CD4-positive, alpha-beta T cell treated with Interleukin-10 for 1 hour (primary cell): ENCODE measurements around the gene CCDC122.
A peak's percentile ranks its signal among the peaks of the same experiment; 100 is the strongest.
"Not testable (repeated sequence)": the region's sequence is repeated elsewhere in the genome, so short reads cannot be mapped to it uniquely, and the experiment has no call there.

Experiments
- DNase-seq: peaks from one replicate; pipeline ENCODE4 v3.0.0-alpha.2; 2020

Gene CCDC122

DNA sequence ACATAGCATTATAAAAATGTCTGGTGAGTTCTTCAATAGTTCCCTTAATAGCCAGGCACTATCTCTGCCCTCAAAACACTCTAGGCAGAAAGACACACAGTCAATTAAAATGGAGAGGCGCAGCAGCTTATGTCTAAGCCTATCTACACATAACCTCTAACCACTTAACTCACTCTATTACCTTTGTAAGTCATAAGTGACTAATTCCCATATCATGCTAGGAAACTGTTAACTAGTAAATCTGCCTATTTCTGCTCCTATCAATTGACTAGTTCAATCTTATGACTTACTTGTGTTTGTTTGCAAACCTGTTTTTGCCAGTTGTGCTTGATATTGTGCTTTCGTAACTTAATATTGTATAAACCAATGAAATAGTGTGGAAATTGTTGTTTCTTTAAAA lies 3.2 kb downstream of the CCDC122 start:
- DNase-seq = no peak

DNA sequence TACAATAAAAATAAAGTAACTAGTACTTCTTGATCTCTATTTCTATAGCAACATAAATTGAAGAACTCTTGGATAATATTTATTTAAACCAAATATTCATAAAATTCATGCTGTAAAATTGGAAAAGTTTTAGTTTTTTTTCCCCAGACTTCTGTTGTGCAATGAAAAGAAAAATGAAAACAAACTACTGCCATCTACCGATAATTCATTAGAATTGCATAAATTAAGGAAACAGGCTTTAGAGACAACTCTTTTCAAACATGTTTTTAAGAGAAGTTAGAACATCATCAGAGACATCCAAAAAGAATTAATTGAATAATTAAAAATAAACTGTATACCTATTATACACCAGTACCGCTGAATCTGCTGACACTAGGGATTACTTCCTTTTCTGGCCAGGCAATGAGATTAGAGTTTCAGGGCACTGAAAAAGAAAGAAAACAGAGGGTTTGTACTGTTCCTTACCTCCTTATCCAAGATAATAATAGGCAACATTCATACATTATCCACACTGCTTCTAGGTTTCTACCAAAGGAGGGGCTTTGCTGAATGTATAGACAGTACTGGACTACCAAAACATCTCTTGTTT lies 4.9 kb downstream of the CCDC122 start:
- DNase-seq = no peak

DNA sequence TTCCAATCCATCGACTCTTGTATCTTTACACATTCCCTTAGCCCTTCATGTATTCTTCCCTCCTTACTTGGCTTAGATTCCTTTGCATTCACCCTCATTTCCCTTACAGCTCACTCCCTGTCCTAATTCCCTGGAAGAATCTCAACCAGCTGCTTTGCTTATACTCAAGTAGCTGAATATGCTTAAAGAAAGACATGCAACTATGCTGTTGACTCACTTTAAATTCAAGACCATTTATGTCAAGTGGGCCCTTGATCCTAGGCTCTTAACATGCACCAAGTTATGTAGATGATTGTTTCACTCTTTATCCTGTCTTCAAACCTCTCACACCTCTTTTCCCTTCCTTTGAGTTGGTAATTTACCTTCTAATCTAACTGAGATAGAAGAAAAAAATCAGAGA lies 7.4 kb downstream of the CCDC122 start:
- DNase-seq = no peak

DNA sequence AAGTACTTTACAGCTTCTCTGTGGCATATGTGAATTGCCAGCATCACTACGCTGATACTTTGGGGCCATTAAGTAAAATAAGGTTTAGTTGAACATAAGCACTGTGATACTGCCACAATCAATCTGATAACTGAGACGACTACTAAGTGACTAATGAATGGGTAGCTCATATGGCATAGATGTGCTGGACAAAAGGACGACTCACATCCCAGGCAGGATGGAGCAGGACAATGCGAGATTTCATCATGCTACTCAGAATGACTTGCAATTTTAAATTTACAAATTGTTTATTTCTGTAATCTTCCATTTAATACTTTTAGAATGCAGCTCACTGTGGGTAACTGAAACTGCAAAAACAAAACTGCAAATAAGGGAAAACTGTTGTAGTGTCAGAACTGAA lies 13.6 kb downstream of the CCDC122 start:
- DNase-seq = no peak

DNA sequence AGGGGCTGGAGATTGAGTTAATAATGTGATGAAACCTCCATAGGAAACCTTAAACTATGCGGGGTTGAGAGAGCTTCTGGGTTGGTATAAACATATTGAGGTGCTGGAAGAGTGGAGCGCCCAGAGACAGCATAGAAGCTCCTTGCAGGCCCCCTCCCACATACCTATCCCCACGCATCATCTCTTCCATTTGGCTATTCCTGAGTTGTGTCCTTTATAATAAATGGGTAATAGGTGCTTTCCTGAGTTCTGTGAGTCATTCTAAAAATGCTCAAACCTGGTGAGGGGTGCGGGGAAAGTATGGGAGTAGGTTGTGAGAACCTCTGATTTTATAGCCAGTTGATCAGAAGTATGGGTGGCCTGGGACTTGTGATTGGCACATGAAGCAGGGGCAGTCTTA lies 14.6 kb downstream of the CCDC122 start:
- no peak for DNase-seq

DNA sequence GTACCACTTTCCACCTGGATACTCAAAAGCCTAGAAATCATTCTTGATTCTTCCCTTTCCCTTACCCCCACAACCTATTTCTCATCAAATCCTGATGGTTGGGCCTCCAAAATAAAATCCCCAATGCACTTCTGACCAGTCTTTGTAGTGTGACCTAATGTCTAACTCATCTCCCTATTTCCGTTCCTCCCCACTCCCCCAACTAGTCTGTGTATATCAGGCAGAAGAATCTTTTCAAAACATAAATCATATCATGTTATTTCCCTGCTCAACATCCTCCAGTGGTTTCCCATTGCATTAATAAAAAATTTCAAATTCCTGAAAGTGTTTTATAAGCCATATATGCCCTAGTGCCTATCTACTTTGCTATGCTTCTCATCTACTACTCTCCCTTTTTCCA lies 17.7 kb downstream of the CCDC122 start:
- DNase-seq = no peak

DNA sequence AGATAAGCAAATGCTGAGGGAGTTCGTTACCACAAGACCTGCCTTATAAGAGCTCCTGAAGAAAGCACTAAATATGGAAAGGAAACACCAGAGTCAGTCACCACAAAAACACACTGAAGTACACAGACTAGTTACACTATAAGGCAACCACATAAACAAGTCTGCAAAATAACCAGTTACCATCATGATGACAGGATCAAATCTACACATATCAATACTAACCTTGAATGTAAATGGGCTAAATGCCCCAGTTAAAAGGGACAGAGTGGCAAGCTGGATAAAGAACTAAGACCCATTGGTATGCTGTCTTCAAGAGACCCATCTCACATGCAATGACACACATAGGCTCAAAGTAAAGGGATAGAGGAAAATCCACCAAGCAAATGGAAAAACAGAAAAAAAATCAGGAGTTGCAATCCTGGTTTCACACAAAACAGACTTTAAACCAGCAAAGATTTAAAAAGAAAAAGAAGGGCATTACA lies 26.6 kb downstream of the CCDC122 start:
- no peak for DNase-seq

DNA sequence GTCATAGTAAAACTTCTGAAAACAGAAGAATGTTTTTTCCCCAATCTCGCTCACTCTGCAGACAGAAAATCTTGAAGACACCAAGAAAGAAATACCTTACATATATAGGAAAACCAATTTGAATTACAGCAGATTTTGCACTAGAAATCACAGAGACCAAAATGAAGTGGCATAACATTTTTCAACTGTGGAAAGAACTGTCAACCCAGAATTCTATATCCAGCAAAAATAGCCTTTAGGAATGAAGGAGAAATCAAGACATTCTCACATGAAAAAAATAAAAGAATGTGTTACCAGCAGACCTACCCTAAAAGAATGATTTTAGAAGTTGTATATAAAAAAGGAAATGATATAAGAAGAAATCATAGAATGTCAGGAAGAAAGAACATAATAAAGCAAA lies 28.7 kb downstream of the CCDC122 start:
- DNase-seq = no peak

DNA sequence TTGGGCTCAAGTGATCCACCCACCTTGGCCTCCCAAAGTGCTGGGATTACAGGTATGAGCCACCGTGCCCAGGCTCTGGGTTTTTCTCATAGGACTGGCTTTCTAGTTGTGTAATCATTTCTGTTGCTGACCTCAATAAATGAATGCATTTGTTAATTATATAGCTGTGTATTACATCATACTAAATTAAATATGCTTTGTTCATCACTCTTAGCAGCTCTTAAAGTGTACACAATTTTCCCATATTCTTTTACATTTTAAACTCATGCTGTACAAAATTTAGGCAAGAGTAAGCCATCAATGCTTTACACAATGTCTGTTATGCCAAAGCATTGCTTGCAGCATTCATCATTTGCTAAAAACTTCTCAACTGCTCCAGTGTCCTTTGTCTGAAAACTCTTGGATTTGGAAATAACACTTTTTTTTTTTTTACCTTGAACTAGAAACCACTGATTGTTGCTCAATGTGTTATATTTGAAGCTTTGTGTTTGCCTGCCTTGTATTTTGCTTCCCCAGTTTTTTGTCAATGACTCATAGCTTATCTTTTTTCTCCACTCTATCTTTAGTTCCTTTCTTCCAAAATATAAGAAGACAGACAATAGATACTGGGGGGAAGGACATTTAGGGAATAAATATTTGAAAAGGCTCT lies 31.4 kb downstream of the CCDC122 start:
- DNase-seq = no peak

DNA sequence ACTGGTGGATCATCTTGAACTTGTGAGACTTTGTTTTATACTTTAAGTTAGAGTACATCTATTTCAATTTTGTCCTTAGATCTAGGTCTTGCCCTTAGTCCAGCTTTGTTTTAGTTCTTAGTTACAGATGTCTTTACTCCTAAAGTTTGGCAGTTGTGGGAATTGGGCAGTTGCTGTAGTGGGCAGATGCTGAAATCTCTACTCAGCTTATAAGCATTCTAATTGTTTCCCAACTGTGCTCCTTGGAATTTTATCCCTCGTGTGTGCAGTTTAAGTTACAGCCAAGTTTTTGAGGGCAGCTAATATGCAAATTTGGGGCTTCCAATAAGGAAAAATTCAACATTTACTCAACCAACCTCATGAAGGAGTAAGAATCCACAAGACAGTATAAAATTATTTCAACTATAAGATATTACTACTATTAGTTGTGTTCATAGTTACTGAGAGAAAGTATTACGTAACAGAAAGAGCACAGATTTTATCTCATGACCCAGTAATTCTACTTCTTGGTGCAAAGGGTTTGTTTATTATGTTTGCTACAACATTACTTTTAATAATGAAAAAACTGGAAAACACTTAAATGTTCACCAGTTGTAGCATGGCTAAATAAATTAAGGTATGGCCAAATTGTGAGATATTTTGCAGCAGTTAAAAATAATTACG lies 32.9 kb downstream of the CCDC122 start:
- no peak for DNase-seq

DNA sequence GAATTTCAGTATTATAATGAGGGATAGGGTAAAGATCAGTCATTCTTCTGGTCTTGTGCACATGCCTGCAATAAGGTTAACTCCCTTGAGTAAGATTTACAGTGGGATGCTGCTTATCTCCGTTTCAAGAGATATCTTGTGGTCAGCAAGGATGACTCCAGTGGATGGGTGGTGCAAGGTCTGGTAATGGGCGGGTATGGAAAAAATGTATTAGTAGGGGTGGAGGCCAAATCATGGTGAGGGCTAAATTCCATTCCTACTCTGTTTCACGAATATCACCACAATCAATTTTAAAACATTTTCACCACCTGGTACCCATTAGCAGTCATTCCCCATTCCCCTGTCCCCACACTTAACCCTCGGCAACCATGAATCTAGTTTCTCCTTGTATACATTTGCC lies 40.6 kb downstream of the CCDC122 start:
- no peak for DNase-seq

DNA sequence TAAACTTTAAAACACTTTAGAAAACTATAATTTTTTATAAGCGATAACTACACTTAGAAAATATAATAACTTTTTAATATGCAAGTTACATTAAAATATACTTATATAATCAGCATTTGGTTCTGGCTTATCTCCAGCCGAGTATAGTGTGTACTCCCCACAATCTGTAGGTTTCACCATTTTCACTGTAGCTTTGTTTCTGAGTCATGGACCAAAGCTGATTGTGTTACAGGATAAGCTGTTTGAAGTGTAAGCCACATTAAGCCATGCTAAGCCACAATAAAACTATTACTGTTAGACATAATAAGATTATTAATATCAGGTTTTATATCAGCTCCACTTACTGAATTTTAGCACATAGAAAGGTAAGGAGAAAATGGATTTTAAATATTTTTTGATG lies 43.8 kb downstream of the CCDC122 start:
- DNase-seq = no peak

DNA sequence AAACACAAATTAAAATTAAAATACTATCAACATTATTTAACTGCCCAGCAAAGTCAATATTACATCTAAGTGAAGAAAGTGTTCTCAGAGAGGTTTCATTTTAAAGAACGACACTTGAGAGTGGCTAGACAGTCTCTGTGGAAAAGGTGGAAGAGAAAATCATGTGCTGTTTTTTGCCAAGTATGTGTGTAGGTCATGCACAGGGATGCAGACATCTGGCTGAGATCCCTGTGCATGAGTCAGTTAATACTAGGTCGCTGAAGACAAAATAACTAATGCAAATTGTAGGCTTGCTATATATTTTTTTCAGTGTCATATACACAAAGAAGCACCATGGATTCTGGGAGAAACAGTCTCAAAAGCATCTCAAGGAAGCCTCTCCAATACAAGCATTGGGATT lies 48.5 kb downstream of the CCDC122 start:
- DNase-seq = no peak

DNA sequence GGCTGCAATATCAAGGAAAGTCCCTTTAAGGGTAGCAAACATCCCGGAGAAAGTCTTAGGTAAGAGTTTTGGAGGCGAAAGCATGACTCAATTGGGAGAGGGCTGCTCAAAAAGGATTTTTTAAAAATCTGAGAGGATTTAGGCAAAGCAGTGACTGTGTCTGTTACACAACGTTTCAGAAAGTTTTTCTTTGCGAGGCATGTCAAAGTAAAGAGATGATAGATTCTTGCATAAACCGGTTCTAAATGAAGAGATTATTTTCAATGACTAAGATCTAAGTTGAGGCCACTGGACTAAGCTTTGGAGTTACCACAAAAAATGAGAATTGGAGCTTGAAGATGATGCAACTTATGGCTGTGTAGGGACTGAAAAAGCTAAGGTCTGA lies 49.1 kb downstream of the CCDC122 start:
- DNase-seq = no peak

DNA sequence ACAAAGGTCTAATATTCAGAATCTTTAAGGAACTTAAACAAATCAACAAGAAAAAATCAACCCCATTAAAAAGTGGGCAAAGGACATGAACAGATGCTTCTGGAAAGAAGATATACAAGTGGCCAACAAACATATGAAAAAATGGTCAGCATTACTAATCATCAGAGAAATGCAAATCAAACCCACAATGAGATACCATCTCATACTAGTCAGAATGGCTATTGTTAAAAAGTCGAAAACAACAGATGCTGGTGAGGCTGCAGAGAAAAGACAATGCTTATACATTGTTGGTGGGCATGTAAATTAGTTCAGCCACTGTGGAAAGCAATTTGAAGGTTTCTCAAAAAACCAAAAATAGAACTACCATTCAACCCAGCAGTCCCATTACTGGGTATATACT lies 54.9 kb downstream of the CCDC122 start:
- DNase-seq = not testable (repeated sequence)

DNA sequence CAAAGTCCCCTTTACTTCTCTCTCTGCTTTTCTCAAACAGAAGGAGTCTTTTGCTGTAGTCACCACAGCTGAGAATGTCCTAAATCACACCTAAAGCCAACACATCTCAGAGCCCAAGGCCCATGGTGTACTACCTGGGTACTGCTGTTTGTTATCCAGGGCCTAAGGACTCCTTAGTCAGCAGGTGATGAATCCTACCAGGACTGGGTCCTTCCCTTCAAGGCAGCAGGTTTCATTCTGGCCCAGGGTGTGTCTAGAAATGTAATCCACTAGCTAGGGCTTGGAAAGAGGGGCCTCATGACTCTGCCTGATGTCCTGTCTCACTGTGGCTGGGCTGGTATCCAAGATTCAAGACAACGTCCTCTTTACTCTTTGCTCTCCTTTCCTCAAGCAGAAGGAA lies 56.6 kb downstream of the CCDC122 start:
- no peak for DNase-seq

DNA sequence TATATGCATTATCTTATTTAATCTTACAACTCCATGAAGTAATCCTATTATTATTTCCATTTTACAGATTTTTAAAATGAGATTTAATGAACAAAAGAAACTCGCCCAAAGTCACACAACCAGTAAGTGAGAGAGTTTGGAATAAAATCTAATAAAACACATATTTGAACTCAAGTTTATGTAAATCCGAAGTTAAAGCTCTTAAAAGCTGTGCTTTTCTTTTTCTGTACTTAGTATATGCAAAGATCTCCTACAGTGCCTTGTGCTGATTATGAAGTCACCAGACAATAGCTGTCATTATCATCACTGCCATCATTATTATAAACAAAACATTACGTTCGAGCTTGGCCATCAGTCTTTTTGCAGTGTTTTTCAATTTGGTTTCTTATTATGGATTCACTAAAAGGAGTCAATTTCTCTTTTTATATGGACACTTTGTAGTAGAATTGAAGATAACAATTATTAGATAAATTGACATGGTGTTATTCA lies 63.1 kb downstream of the CCDC122 start:
- DNase-seq = no peak

DNA sequence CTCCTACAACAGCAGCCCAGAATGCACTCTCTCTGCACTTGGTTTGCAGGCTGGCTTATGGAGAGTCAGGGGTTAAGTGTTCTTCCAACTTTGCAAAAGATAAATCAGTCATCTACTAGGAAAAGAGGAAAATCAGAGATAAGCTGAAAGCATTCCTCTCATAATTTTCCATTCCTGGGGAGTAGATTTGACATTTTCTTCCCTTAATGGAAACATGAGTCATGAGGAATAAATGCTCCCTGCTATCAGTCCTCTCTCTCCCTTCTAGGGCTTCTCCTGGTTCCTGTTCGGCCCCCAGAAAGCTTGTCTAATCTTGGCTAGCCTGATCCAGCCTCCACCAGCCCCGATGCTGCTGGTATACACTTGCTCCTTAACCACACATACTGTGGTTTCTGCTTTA lies 64.3 kb downstream of the CCDC122 start:
- DNase-seq = no peak

DNA sequence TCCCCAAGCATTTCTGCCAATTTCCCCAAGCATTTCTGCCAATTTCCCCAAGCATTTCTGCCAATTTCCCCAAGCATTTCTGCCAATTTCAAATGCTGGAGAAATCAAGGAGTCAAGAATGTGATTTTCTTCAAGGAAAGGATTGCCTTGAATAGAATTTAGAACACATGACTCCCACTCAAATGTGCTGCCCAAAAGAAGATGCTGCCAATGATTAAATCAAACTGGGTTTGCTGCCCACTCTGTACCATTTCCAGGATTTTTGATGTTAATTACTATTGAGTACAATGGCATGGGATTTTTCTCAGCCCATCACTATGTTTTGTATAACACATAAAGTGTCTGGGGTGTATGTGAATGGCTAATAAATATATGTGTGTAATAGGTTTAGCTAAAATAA lies 70.9 kb downstream of the CCDC122 start:
- no peak for DNase-seq

DNA sequence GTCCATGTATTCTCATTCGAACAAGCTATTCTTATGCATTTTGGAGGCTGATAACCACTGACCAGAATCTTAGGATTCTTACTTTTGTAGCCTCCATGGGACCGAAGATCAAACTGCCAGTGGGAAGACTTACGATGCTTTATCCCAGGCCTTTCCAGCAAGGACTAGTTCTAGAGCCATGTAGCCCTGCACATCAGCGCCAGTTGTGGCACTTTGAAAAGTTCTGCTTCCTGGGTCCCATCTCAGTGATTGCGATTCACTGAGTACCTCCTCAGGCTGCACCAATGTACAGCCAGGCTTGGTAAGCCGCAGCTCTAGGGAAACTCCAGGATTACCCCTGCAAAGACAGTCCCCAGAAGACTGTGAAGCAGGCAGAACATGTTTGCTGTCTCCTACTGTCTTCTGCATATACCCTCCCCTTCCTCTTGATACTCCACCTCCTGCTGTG lies 73.8 kb downstream of the CCDC122 start:
- no peak for DNase-seq

DNA sequence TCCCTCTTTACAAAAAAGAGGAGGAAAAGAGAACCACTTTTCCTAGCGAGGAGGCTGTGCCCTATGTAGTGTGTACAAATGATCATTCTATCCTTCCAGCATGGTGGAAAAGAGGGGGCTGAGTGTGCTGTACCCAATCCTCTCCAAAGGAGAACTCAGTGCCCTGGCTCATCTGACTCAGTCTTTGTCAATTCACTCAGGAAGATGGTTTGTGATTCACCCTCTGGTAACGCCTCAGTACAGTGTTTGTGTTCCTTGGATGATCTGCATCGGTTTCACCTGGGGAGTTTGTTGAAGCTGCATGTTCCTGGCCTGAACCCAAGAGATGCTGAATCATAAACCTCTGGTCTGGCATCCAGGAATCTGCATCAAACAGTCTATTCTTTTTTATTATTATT lies 74.5 kb downstream of the CCDC122 start:
- DNase-seq = no peak

DNA sequence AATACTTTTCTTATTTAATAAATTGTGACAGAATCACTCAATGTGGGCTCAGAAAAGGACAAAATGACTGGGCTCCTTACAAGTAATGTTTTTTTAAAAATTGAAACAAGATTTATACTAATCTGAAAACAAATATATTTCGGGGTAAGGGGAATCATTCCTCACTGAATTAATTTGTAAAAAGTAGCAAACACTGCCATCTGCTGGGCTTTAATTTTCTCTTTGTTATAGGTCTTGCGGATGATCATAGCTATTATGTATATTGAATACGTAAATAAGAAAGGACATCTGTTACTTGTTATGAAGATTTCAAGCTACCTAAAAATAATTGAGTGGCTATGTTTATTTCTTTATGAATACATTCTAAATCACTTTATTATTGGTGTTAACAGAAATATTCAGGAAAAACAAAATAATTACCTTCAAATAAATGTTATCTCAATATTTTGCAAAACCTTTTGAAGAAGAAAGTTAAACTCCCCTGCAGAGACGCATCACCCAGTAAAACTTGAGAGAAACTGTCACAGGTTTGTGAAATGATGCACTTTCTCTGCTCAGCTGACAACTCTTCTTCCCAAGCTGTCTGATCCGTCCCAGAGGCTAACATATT lies 75.0 kb downstream of the CCDC122 start:
- peak; percentile 60 for DNase-seq

DNA sequence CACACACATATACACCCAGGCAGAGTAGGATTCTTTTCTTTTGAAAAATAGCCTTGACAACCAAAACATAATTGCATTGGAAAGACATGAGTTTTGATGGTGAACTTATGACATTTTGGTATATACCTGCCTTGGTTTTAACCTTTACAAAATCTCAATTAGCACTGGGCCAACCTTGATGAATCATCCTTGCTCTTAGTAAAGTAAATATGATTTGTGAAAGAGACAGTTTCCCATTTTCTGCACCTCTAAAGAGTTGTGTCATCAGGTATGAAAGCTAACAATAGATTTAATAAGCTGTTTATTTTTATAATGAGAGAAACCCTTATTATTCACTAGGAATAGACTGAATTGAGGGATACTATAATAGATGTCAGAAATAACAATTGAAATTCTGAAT lies 77.0 kb downstream of the CCDC122 start:
- no peak for DNase-seq

DNA sequence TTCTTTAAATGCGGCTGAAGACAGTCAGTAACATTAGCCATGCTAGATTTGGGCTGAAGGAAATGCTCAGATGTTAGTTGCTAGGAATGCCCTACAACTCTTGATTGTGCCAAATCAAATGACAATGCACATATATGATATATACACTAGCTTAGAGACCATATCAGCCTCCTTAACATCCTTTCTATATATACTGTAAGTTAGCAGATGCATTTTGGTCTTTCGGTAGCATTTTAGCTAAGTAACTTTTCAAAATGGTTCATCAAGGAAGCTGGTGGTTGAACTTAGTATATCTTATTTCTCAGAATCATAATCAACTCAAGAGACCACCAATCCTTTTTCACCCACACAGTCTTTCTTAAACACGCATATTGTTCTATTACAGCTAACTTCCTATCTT lies 78.7 kb downstream of the CCDC122 start:
- DNase-seq = no peak
